ENCODE measurements around the gene SRRM1.
A peak's percentile ranks its signal among the peaks of the same experiment; 100 is the strongest.
"Not testable (repeated sequence)": the region's sequence is repeated elsewhere in the genome, so short reads cannot be mapped to it uniquely, and the experiment has no call there.

Gene SRRM1

DNA sequence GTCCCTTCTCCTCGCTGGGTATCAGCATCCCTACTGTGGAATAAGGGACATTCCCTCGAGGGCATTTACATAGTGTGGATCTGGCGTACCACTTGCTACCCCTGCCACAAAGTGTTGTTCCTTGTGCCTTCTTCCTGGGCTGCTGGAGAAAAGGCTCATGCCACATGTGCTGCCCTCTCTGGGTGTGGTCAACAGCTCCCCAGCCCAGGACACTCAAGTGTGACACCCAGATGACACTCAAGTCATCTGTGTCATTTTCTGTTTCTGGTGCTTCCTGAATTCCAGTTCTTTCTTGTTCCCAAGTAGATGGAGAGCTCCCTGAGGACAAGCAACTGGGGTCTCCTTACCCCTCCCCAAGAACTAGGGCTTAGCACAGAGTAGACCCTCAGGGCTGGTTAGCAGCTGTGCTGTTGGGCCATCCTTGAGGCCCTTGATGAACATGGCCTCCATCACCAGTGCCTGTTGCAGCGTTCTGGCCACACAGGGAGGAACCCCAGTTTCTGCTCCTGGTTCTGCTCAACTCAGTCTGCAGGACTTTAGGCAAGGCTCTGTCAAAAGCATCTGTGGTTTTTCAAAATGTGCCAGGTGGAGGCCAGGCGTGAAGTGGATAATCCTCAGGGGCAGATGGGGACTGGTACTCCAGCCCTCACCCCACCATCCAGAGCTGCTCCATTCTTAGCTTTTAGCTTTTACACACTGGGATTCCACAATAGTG is 53.1 kb downstream of the SRRM1 start:
- DNase-seq = no peak

DNA sequence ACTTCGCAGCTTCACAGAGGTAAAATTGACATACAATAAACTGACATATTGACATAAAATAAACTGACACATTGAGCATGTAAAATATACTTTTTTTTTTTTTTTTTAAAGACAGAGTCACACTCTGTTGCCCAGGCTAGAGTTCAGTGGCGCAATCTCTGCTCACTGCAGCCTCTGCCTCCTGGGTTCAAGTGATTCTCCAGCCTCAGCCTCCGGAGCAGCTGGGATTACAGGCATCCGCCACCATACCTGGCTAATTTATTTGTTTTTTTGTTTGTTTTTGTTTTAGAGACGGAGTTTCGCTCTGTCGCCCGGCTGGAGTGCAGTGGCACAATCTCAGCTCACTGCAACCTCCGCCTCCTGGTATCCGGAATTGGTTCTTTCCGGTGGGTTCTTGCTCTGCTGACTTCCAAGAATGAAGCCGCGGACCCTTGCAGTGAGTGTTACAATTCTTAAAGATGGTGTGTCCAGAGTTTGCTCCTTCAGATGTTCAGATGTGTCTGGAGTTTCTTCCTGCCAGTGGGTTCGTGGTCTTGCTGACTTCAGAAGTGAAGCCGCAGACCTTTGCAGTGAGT is 53.7 kb downstream of the SRRM1 start:
- DNase-seq = no peak

- not testable (repeated sequence) for DNase-seq
Measured at GRCh38 chr1:24697453-24698001, 54.4 kb downstream of the SRRM1 start.

DNA sequence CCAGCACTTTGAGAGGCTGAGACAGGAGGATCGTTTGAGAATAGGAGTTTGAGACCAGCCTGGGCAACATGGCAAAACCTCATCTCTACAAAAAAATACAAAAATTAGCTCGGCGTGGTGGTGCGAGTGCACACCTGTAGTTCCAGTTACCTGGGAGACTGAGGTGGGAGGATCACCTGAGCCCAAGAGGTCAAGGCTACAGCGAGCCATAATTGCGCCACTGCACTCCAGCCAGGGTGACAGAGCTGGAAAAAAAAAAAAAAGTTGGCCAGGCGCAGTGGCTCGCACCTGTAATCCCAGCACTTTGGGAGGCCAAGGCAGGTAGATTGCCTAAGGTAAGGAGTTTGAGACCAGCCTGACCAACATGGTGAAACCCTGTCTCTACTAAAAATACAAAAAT is 55.2 kb downstream of the SRRM1 start:
- not testable (repeated sequence) for DNase-seq

DNA sequence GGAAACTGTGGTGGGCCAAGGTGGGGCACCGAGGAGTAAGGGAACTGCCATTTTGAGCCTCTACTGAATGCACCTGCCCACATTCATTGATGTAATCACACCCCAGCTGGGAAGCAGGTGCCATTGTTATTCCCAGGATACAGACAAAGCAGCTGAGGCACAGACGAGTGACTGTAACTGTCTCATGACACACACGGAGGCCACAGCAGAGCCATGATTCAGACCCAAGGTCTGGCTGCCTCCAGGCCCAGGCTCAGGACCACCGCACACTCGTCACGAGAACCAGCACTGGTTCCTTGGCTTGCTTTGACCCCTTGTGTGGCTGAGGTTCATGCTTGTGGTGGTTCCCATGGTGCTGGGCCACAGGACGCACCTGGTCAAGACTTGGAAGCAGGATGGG is 56.5 kb downstream of the SRRM1 start:
- peak; percentile 12 for DNase-seq

DNA sequence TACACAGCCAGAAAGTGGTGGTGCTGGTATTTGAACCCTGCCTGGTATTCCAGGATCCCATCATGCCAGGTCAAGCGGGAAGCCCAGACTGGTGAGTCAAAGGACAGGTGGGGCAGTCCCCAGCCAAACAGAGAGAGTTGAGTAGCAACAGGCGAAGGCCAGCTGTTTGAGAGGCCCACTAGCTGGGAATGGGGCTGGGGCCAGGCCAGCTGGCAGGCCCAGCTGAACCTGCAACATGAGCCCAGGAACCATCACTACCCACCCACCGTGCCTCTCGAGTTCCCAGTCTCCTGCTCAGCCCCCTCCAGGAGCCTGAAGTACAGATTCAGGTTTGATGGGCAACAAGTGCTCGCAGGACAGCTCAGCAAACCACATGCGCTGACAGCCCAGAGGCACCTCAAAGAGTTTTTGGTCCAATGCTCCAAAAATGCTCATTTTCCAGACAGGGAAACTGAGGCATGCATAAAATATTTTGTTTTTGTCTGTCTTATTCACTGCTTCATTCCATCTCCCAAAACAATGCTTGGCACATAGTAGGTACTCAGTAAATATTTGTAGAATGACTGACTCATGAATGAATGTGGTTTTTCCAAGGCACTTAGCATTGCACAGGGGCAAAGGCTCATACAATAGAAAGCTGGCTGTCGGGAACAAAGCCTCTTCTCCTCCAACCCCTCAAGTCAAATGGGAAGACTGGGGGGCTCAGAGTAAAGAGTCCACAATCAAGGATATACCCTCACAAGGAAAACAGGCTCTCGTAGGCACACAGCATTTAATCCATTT is 59.6 kb downstream of the SRRM1 start:
- peak; percentile 95 for DNase-seq

DNA sequence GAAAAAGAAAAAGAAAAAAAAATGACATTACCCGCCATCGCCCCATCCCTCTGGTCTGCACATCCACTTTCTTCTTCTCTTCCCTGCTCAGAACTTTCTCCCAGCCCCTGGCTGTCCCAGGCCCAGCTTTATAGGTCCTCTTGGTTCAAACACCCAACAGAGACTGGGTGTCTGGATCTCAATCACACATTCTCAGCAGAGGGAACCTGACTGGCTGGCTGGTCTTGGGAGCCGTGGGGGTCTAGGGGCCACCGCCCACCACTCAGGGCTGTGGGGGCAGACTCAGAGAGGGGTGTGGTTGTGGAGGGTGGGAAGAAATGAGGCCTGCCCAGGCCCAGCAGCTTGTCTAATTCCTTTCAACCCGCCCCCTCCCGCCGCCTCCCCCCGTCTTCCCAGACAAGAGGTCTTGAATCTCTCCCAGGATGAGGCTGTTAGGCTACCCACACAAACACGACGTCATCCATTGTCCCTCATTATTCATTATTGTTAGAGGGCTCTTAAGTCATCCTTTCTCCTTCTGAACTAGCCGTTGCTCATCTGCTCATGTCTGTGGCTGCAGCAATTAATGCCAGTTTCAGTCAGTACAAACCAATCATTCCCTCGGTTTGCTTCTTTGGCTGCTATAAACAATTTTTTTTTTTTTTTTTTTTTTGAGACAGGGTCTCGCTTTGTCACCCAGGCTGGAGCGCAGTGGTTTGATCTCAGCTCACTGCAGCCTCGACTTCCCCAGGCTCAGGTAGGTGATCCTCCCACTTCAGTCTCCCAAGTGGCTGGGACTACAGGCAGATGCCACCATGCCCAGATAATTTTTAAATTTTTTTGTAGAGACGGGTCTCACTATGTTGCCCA is 61.5 kb downstream of the SRRM1 start:
- peak; percentile 79 for DNase-seq

DNA sequence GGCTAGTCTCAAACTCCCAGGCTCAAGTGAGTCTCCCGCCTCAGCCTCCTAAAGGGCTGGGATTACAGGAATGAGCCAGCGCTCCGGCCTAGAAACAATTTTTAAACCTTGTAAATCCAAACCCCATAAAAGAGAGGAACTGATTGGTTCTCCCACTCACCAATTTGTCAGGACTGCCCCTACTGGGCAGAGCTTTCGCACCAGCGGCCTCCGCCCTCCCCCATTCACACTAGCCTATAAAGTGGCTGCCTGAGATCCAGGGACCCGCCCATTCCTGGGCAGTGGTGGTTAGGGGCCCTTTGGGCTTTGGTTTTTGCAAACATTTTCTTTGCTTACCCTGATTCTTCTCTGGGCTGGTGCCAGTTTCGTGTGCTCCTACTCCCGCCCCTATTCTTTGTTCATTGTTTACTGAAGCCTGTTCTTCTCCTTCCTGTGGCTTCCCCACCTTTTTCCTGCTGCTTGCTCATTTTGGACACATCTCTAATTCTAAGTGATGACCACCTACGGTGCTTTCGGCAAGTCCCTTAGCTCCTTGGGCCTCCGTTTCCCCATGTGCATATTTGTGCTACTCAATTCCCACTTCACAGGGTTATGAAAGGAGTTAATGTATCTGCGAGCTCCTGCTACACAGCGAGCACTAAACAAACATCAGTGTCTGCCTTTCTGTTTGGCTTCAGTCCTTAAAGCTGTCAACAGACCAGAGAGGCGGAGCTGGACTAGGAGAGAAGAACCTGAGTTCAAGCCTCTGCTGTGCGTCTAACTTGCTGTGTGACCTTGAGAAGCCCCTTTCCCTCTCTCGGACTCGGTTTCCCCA is 62.4 kb downstream of the SRRM1 start:
- peak; percentile 99 for DNase-seq

DNA sequence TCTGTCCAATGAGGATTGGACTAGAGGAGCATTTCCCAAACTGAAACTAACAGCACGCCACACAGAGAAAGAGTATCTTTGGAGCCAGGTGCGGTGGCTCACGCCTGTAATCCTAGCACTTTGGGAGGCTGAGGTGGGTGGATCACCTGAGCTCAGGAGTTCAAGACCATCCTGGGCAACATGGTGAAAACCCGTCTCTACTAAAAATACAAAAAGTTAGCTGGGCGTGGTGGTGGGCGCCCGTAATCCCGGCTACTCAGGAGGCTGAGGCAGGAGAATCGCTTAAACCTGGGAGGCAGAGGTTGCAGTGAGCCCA is 62.9 kb downstream of the SRRM1 start:
- not testable (repeated sequence) for DNase-seq

GRCh38 chr1:24707687-24708086 is 64.6 kb downstream of the SRRM1 start:
- DNase-seq = no peak

DNA sequence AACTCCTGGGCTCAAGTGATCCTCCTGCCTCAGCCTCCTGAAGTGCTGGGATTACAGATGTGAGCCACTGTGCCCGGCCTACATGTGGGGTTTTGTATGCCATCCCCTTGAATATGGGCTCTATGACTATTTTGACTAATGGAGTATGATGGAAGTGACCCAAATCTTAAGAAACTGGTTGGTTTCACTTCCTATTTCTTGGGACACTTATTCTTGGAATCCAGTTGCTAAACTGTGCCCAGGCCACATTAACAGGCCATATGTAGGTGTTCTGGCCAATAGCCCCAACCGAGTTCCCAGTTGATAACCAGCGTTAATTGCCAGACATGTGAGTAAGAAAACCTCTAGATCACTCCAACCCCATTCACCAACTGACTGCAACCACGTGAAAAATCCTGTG is 65.8 kb downstream of the SRRM1 start:
- DNase-seq = no peak

GRCh38 chr1:24709791-24710441 is 66.8 kb downstream of the SRRM1 start:
- no peak for DNase-seq

DNA sequence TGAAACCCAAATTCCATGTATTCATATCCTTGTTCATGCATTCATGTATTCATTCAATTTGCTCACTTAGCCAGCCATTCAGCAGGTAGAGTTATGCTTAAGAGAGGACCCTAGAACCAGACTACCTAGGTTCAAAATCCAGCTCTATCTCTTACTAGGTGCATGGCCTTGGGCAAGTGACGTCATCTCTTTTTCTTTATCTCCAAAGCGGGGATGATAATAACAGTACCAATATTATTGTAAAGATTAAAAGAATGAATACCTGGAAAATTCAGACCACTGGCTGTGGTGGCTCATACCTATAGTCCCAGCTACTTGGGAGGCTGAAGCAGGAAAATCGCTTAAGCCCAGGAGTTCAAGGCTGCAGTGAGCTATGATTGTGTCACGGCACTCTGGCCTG is 68.2 kb downstream of the SRRM1 start:
- DNase-seq = no peak

DNA sequence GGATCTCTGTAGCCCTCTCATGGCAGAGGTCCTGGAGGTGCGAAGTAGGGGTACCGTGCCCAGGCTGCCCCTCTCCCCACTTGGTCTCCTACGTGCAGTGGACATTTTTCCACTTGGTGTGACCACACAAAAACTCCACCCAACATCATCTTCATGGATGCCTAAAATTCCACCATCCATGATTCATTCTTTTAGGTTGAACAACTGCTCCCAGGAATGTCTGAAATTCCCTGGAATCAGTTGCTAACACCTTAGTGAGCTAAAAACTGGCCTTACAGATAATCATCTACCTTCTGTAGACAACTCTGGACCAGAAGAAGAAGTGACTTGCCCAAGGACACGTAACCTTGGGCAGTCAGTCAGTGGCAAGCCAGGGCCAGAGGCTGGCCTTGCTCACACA is 70.1 kb downstream of the SRRM1 start:
- DNase-seq = no peak

DNA sequence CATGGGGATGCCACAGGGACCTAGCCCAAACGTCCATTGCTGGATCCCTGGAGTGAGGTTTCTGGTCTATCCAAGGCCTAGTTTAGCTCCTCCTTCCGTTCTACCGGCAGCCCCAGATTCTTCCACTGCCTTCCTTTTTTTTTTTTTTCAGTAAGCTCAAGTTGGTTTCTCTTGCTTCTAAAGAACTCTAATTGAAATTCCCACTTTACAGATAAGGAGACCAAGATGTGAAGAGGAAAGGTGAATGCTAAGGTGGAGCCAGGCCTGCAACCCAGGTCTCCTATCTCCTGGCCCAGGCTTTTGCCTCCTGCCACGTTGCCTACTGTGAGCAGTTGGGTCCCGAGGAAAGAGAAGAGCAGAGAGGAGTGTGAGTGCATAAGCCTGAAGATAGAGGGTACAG is 70.6 kb downstream of the SRRM1 start:
- no peak for DNase-seq

- no peak for DNase-seq
Measured at GRCh38 chr1:24714859-24715520, 71.9 kb downstream of the SRRM1 start.

GRCh38 chr1:24715658-24716057 is 72.6 kb downstream of the SRRM1 start:
- DNase-seq = no peak

- no peak for DNase-seq
Measured at GRCh38 chr1:24717887-24718650, 75.0 kb downstream of the SRRM1 start.

GRCh38 chr1:24720152-24720551 is 77.0 kb downstream of the SRRM1 start:
- DNase-seq = no peak

DNA sequence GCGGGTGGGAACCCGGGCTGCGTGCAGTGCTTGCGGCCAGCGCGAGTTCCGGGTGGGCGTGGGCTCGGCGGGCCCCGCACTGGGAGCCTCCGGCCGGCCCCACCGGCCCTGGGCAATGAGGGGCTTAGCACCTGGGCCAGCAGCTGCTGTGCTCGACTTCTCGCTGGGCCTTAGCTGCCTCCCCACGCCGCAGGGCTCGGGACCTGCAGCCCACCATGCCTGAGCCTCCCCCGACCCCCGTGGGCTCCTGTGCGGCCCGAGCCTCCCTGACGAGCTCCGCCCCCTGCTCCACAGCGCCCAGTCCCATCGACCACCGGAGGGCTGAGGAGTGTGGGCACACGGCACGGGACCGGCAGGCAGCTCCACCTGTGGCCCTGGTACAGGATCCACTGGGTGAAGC is 78.4 kb downstream of the SRRM1 start:
- no peak for DNase-seq
